ENCODE results near the gene TSPAN18.

TSPAN18 gene

DNA sequence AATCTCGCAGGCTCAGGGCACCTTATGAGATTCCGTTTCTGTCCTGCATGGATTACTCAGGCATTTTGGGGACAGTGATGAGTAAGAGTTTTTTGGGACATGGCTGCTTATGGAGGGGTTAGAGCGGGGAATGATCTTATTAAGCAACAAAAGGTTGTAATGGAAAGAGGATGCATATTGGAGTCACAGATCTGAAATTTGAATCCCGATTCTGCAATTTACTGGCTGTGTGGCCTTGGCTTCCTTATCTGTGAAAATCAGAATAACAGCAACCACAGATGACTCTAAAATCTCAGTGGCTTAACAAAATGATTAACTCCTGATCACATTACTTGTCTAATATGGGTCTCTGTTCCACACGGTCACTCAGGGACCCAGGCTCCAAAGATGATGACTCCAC lies 5.8 kb downstream of the TSPAN18 start:
- Histone ChIP-seq H3K4me1 (ENCODE audit: low read length) (peaks cover 9% of the 10 kb centered on the region), H3K9me3 (ENCODE audit: insufficient read depth, low read length) (no peaks in the 10 kb centered on the region), H3K9ac (ENCODE audit: low read length) (no peak overlapping the region), H4K20me1 (ENCODE audit: insufficient read depth, low read length) (no peaks in the 10 kb centered on the region), H3K4me3 (ENCODE audit: low read length) (no peak overlapping the region), H3K27me3 (ENCODE audit: low read depth, low read length) (peaks cover 27% of the 10 kb centered on the region), H3K4me2 (ENCODE audit: low read length) (no peak overlapping the region), H3K27ac (ENCODE audit: low read length) (no peak overlapping the region), H2AFZ (ENCODE audit: low read depth, low read length) (no peak overlapping the region), H3K36me3 (replicated peaks; ENCODE audit: low read depth, low read length) (no peaks in the 10 kb centered on the region), H3K79me2 (ENCODE audit: low read length) (no peaks in the 10 kb centered on the region)
- no peak for TF ChIP-seq EZH2phosphoT487 (IDR thresholded peaks at IDR 0.05; ENCODE audit: low read depth)
- TF ChIP-seq, protein P1, sequence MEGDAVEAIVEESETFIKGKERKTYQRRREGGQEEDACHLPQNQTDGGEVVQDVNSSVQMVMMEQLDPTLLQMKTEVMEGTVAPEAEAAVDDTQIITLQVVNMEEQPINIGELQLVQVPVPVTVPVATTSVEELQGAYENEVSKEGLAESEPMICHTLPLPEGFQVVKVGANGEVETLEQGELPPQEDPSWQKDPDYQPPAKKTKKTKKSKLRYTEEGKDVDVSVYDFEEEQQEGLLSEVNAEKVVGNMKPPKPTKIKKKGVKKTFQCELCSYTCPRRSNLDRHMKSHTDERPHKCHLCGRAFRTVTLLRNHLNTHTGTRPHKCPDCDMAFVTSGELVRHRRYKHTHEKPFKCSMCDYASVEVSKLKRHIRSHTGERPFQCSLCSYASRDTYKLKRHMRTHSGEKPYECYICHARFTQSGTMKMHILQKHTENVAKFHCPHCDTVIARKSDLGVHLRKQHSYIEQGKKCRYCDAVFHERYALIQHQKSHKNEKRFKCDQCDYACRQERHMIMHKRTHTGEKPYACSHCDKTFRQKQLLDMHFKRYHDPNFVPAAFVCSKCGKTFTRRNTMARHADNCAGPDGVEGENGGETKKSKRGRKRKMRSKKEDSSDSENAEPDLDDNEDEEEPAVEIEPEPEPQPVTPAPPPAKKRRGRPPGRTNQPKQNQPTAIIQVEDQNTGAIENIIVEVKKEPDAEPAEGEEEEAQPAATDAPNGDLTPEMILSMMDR (IDR thresholded peaks at IDR 0.05; ENCODE audit: low read depth, low read length) = no peak

DNA sequence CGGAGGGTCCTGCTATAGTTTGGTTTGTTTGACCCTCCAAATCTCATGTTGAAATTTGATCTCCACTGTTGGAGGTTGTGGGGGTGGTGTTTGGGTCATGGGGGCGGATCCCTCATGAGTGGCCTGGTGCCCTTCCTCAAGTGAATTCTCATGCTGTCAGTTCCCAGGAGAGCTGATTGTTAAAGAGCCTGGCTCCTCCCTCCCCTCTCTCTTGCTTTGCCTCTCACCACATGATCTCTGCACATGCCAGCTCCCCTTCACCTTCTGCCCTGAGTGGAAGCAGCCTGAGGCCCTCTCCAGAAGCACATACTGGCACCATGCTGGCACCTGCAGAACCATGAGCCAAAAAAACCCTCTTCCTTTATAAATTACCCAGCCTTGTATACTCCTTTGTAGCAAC lies 7.1 kb downstream of the TSPAN18 start:
- H3K27me3 ChIP-seq (ENCODE audit: low read depth, low read length) = peaks cover 29% of the 10 kb centered on the region

DNA sequence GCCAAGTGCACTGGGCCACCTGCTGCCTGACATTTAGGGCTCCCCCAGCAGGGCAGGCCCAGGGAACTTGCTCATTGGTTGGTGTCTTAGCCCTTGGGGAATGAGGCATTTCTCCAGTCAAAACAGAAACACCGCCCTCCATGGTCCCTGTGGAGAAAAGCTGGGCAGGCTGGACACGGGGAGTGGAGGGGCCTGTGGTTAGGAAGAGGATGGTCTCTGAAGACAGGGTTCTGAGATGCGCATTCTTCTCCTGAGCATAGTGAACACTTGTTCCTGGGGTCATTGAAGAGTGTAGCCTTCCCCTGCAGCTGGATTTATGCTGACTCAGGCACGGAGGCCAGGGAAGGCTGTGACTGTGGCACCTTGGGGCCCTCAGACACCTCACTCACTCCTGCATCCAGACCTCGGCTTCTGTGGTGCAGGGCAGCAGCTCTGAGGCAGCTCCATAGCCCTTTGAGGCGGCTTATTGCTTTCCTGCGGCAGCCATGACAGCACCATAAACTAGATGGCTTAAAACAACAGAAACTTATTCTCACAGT lies 8.2 kb downstream of the TSPAN18 start:
- Histone ChIP-seq H3K9ac (ENCODE audit: low read length) (no peak overlapping the region), H3K79me2 (ENCODE audit: low read length) (no peaks in the 10 kb centered on the region), H3K36me3 (replicated peaks; ENCODE audit: low read depth, low read length) (no peaks in the 10 kb centered on the region), H3K27ac (ENCODE audit: low read length) (no peak overlapping the region), H4K20me1 (ENCODE audit: insufficient read depth, low read length) (no peaks in the 10 kb centered on the region), H3K27me3 (ENCODE audit: low read depth, low read length) (peaks cover 27% of the 10 kb centered on the region), H3K4me3 (ENCODE audit: low read length) (no peak overlapping the region), H3K4me1 (ENCODE audit: low read length) (peaks cover 4% of the 10 kb centered on the region), H3K4me2 (ENCODE audit: low read length) (no peak overlapping the region), H3K9me3 (ENCODE audit: insufficient read depth, low read length) (no peaks in the 10 kb centered on the region), H2AFZ (ENCODE audit: low read depth, low read length) (no peak overlapping the region)
- no peak for TF ChIP-seq EZH2phosphoT487 (IDR thresholded peaks at IDR 0.05; ENCODE audit: low read depth)
- TF ChIP-seq, protein P1 (IDR thresholded peaks at IDR 0.05; ENCODE audit: low read depth, low read length) = no peak

More for the DNA sequence above, 7.1 kb downstream of the TSPAN18 start:
- Histone ChIP-seq H3K4me1 (ENCODE audit: low read length) (peaks cover 9% of the 10 kb centered on the region), H3K79me2 (ENCODE audit: low read length) (no peaks in the 10 kb centered on the region), H3K27ac (ENCODE audit: low read length) (no peak overlapping the region), H4K20me1 (ENCODE audit: insufficient read depth, low read length) (no peaks in the 10 kb centered on the region), H3K4me3 (ENCODE audit: low read length) (no peak overlapping the region), H3K9me3 (ENCODE audit: insufficient read depth, low read length) (no peaks in the 10 kb centered on the region), H3K36me3 (replicated peaks; ENCODE audit: low read depth, low read length) (no peaks in the 10 kb centered on the region), H3K9ac (ENCODE audit: low read length) (no peak overlapping the region), H3K4me2 (ENCODE audit: low read length) (no peak overlapping the region), H2AFZ (ENCODE audit: low read depth, low read length) (no peak overlapping the region)
- TF ChIP-seq, protein P1 (IDR thresholded peaks at IDR 0.05; ENCODE audit: low read depth, low read length) = no peak
- no peak for TF ChIP-seq EZH2phosphoT487 (IDR thresholded peaks at IDR 0.05; ENCODE audit: low read depth)

DNA sequence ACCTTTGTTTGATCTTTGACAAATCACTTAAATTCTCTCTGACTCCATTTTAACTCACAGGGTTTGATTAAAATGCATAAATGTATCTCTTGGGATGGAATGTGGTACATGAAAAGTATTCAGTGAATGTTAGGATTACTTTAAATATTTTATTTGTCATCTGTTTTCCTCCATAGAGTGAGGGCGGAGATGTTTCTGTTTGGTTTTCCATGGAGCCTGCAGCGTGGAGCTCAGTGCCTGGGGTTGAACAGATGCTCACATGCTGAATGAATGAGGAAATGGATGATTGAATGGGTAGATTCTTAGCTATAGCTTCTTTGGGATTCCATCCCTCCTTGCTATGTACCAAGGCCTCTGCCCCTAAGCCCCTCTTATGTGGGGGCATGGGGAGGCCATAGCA lies 10.0 kb downstream of the TSPAN18 start:
- no peak overlapping the region for H3K9ac ChIP-seq (ENCODE audit: low read length)

More for the DNA sequence above, 10.0 kb downstream of the TSPAN18 start:
- H3K36me3 ChIP-seq (replicated peaks; ENCODE audit: low read depth, low read length) = no peaks in the 10 kb centered on the region
- H3K27me3 ChIP-seq (ENCODE audit: low read depth, low read length) = peaks cover 40% of the 10 kb centered on the region
- H3K4me2 ChIP-seq (ENCODE audit: low read length) = no peak overlapping the region
- H3K9me3 ChIP-seq (ENCODE audit: insufficient read depth, low read length) = no peaks in the 10 kb centered on the region
- H3K4me3 ChIP-seq (ENCODE audit: low read length) = no peak overlapping the region
- no peak for TF ChIP-seq EZH2phosphoT487 (IDR thresholded peaks at IDR 0.05; ENCODE audit: low read depth)
- TF ChIP-seq, protein P1 (IDR thresholded peaks at IDR 0.05; ENCODE audit: low read depth, low read length) = no peak
- H4K20me1 ChIP-seq (ENCODE audit: insufficient read depth, low read length) = no peaks in the 10 kb centered on the region
- no peak overlapping the region for H2AFZ ChIP-seq (ENCODE audit: low read depth, low read length)
- no peak overlapping the region for H3K27ac ChIP-seq (ENCODE audit: low read length)
- H3K4me1 ChIP-seq (ENCODE audit: low read length) = no peaks in the 10 kb centered on the region
- H3K79me2 ChIP-seq (ENCODE audit: low read length) = no peaks in the 10 kb centered on the region

All from OCI-LY3 (cell line).